DMS79 treated with DMSO at 0.1 percent for 48 hours (cell line): ENCODE measurements around the gene TEX22.

ENCODE experiments used
- DNase-seq: peaks from one replicate; lab custom pipeline; 2025; lab: John Stamatoyannopoulos, UW

The TEX22 gene

DNA sequence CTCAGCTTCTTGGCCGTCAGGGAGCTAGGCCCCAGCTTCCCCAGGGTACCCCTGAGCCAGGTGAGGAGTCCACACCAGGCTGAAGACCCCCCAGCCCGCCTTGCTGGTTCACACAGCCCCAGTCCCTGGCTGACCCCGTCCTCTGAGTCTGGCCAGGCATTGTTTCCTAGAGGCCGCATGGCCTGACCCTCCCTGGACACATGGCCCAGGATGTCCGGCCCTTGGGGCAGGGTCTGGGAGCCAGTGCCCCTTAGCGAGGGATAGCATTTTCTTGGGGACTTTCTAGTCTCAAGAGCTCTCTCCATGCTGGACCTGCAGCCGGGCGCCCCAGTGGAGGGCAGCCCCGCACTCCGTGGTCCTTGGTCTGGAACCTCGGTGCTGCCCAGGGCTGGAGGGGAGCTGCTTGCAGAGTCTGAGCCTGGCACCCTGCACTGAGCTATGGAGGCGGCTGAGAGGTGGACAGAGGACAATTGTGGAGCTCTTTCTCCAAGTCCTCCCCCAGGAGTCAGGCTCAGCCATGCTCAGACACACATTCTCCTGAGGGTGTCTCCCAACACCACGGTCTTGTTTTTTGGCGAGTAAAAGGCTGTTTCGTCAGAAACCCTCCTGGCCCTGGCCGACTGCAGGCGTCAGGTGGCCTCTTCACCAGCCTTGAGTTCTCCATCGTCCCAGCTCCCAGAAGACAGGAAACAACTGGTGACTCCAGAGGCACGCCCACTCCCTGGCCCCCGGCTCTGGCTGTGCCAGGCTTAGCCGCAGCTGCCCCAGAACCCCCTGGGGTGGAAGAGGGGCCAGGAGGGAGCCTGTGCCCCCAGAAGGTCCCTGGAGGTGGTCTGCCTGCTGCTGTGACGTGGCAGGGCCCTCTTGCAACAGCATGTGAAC, 58.6 kb downstream of the TEX22 start:
- DNase-seq = no peak

DNA sequence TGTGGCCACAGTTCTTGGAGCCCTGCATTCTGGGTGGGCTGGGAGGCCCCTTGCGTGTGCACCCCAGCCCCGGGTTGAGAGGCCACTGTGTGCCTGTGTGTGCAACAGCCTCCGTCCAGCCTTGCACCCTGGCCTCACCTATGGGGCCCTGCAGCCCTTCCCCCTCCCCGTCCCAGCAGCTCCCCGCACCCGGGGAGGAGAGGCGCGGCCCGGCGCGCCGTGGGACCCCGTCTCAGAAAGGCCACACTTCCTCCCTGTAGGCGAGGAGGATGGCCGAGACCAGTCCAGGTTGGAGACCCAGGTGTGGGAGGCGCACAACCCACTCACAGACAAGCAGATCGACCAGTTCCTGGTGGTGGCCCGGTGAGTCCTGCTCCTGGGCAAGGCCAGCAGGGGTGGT, 59.7 kb downstream of the TEX22 start:
- DNase-seq = no peak

DNA sequence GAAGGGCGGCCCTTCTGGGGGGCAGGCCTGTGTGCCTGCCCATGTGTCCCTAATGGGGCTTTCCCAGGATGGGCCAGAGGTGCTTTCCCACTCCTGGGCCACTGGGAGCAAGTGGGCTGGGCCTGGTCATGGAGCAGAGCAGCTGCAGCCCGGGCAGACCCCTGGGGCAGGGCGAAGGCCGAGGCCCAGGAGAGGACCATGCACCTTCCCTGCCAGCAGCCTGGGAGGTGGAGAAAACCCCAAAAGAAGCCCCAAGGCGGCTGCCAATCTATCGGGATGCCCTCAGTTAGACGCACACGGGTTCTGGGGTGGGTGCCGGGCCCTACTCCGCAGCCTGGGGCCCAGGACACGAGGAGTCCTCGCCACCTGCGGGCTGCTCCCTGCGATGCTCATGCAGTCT, 60.2 kb downstream of the TEX22 start:
- DNase-seq = no peak

DNA sequence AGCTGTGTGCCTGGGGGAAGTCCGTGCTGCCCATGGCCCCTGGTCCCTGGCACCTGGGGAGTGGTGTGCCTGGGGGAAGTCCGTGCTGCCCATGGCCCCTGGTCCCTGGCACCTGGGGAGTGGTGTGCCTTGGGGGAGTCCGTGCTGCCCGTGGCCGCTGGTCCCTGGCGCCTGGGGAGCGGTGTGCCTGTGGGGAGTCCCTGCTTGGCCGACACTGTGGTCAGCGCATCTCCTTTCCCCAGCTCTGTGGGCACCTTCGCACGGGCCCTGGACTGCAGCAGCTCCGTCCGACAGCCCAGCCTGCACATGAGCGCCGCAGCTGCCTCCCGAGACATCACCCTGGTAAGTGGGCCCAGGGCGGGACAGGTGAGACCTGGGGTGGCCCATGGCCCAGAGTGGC, 61.8 kb downstream of the TEX22 start:
- DNase-seq = no peak

DNA sequence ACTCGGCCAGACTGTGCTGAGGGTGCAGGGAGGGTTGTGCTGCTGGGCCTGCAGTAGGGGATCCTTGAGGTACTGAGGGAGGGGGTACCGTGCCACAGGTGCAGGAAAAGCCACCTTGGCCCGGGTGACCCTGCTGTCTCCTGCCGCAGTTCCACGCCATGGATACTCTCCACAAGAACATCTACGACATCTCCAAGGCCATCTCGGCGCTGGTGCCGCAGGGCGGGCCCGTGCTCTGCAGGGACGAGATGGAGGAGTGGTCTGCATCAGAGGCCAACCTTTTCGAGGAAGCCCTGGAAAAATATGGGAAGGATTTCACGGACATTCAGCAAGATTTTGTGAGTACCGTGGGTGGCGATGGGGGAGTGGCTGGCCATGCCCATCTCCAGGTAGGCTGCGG, 62.3 kb downstream of the TEX22 start:
- no peak for DNase-seq

DNA sequence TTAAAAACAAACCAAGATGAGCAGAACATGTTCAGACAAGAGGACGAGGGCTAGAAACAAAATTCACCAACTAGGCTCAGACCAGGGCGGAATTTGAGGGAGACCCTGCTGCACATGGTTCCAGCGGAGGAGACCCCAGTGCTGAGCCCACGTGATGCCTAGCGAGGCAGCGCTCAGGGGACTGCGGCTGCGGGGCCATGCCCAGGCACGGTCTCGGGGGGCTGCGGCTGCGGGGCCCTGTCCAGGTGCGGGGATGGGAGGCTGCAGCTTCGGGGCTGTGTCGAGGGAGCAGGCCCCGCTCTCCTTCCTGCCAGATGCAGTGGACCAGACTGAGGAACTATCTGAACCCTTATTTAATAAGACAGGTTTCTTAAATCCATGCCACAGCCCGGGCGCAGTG, 63.6 kb downstream of the TEX22 start:
- no peak for DNase-seq
